A549 (cell line): ENCODE data around the gene ZBTB44. TPM values are rescaled to one million over a fixed set of nuclear protein-coding genes. Genes with fewer than 3 reads are reported as not detected.

ENCODE experiments used
- ATAC-seq, 2 experiments: fragments of 200-7000 bp in 1 of 2; fragments of >200 bp in 1 of 2; cut with Nextera tagmentation in 1 of 2; cut with Tn5 transposase in 1 of 2; 3 replicates each; pipeline versions ENCODE4 v1.8.0 to v1.9.1; 2018 to 2020; ENCODE audit warnings: mild to moderate bottlenecking in 1 of 2, moderate library complexity in 1 of 2
- CTCF ChIA-PET: fragments of 300-600 bp; sonication (Branson Sonifier 250); formaldehyde crosslinking; extraction: SDS; loops from one replicate; lab custom pipeline; 2021; ENCODE audit warnings: antibody characterized with exemption, inconsistent platforms; lab: Yijun Ruan, JAX
- POLR2A ChIA-PET: fragments of 350-600 bp; formaldehyde crosslinking; extraction: SDS; loops from one replicate; lab custom pipeline; 2021; ENCODE audit warnings: antibody characterized with exemption, inconsistent platforms; lab: Yijun Ruan, JAX
- DNase-seq, 2 experiments: peaks; one replicate each; pipeline versions ENCODE4 v3.0.0 to v3.0.0-alpha.2; 2011 to 2016; ENCODE audit warnings: low read depth in 1 of 2, low spot score in 1 of 2
- FAIRE-seq: peaks from 2 replicates; lab custom pipeline; 2011; peaks lifted over from hg19 to GRCh38; lab: Jason Lieb, UNC
- H3K27ac ChIP-seq, 2 experiments: fragments of >200 bp; sonication (Bioruptor Twin); formaldehyde crosslinking; 3 replicates each; pipeline ENCODE4 v1.5.1; 2016 to 2017
- H3K4me1 ChIP-seq: fragments of >200 bp; sonication (Bioruptor Twin); formaldehyde crosslinking; 3 replicates; pipeline ENCODE4 v1.6.1; 2016
- H3K4me2 ChIP-seq: fragments of >200 bp; sonication (Bioruptor Twin); formaldehyde crosslinking; 3 replicates; pipeline ENCODE4 v1.6.1; 2016
- H3K4me3 ChIP-seq: fragments of >200 bp; sonication (Bioruptor Twin); formaldehyde crosslinking; 3 replicates; pipeline ENCODE4 v1.5.1; 2016
- H3K9me3 ChIP-seq: fragments of >200 bp; sonication (Bioruptor Twin); formaldehyde crosslinking; 3 replicates; pipeline ENCODE4 v1.6.1; 2016
- BHLHE40 ChIP-seq: IDR thresholded peaks from 2 replicates; pipeline ENCODE4 v1.6.1; 2012; ENCODE audit warnings: low read depth, low read length, inconsistent platforms
- CBX2 ChIP-seq: fragments of 200-600 bp; sonication (generic); IDR thresholded peaks from 2 replicates; pipeline ENCODE4 v1.6.1; 2016; ENCODE audit warnings: low read depth, mild to moderate bottlenecking, borderline replicate concordance
- CHD4 ChIP-seq: fragments of 200-600 bp; sonication (generic); IDR thresholded peaks from 2 replicates; pipeline ENCODE4 v1.6.1; 2016; ENCODE audit warnings: antibody characterized with exemption, mild to moderate bottlenecking, borderline replicate concordance
- CTCF ChIP-seq: fragments of >200 bp; sonication (Bioruptor Twin); formaldehyde crosslinking; IDR thresholded peaks from 3 replicates; pipeline ENCODE4 v1.5.1; 2016
- EHF ChIP-seq: fragments of 250-450 bp; sonication (Bioruptor Pico); IDR thresholded peaks from 2 replicates; pipeline ENCODE4 v1.5.0; 2020; ENCODE audit warnings: mild to moderate bottlenecking
- EP300 ChIP-seq, 2 experiments: fragments of >200 bp; sonication (Bioruptor Twin); formaldehyde crosslinking; IDR thresholded peaks; 2 replicates in 1 of 2; 3 replicates in 1 of 2; pipeline ENCODE4 v1.6.1; 2016 to 2017
- FOSL2 ChIP-seq, 2 experiments: fragments of 450-650 bp in 1 of 2; fragments of >200 bp in 1 of 2; sonication (Bioruptor Twin) in 1 of 2; formaldehyde crosslinking; IDR thresholded peaks; 2 replicates each; pipeline versions ENCODE4 v1.5.0 to v1.6.1; 2016 to 2020; ENCODE audit warnings: mild to moderate bottlenecking in 1 of 2, moderate library complexity in 1 of 2
- FOXS1 ChIP-seq: fragments of 250-450 bp; sonication (Bioruptor Pico); IDR thresholded peaks from 2 replicates; pipeline ENCODE4 v1.5.0; 2020; ENCODE audit warnings: mild to moderate bottlenecking, moderate library complexity
- GATA3 ChIP-seq: IDR thresholded peaks from 2 replicates; pipeline ENCODE4 v1.6.1; 2012; ENCODE audit warnings: borderline replicate concordance
- HDAC2 ChIP-seq: fragments of 200-600 bp; sonication (generic); IDR thresholded peaks from 2 replicates; pipeline ENCODE4 v1.6.1; 2016
- HMGXB4 ChIP-seq: fragments of 250-450 bp; sonication (Bioruptor Pico); IDR thresholded peaks from 2 replicates; pipeline ENCODE4 v1.5.0; 2021; ENCODE audit warnings: mild to moderate bottlenecking, moderate library complexity, borderline replicate concordance
- HOXB13 ChIP-seq: fragments of 250-450 bp; sonication (Bioruptor Pico); IDR thresholded peaks from 2 replicates; pipeline ENCODE4 v1.5.0; 2020; ENCODE audit warnings: low read depth, mild to moderate bottlenecking, moderate library complexity
- JUN ChIP-seq, 2 experiments: fragments of >200 bp; sonication (Bioruptor Twin); formaldehyde crosslinking; IDR thresholded peaks; 2 replicates in 1 of 2; 3 replicates in 1 of 2; pipeline ENCODE4 v1.6.1; 2016 to 2017
- KDM1A ChIP-seq: fragments of 200-600 bp; sonication (generic); IDR thresholded peaks from 2 replicates; pipeline ENCODE4 v1.6.1; 2016; ENCODE audit warnings: low read depth, mild to moderate bottlenecking
- KDM5A ChIP-seq: fragments of 200-600 bp; sonication (generic); IDR thresholded peaks from 2 replicates; pipeline ENCODE4 v1.6.1; 2016; ENCODE audit warnings: antibody characterized with exemption, mild to moderate bottlenecking
- MAFK ChIP-seq: fragments of 450-650 bp; IDR thresholded peaks from 2 replicates; pipeline ENCODE4 v1.6.1; 2014; ENCODE audit not compliant: partially characterized antibody
- NFE2L2 ChIP-seq: fragments of 150-350 bp; conservative IDR thresholded peaks from 2 replicates; pipeline ENCODE4 v1.6.1; 2014; ENCODE audit warnings: low read length
- NR3C1 ChIP-seq: fragments of >200 bp; sonication (Bioruptor Twin); formaldehyde crosslinking; IDR thresholded peaks from 3 replicates; pipeline ENCODE4 v1.6.1; 2017
- POLR2AphosphoS2 ChIP-seq: conservative IDR thresholded peaks from 2 replicates; pipeline ENCODE4 v1.6.1; 2012; ENCODE audit warnings: low read length, improper control_type of control experiment, inconsistent platforms
- RAD21 ChIP-seq, 2 experiments: fragments of >200 bp in 1 of 2; sonication (Bioruptor Twin) in 1 of 2; formaldehyde crosslinking in 1 of 2; IDR thresholded peaks in 1 of 2; conservative IDR thresholded peaks in 1 of 2; 2 replicates in 1 of 2; 3 replicates in 1 of 2; pipeline ENCODE4 v1.6.1; 2012 to 2018; ENCODE audit warnings: inconsistent platforms in 1 of 2
- REST ChIP-seq: fragments of 200-600 bp; sonication (generic); IDR thresholded peaks from 2 replicates; pipeline ENCODE4 v1.6.1; 2016; ENCODE audit warnings: antibody characterized with exemption, mild to moderate bottlenecking, moderate library complexity
- RNF2 ChIP-seq: fragments of 200-600 bp; sonication (generic); IDR thresholded peaks from 2 replicates; pipeline ENCODE4 v1.6.1; 2016; ENCODE audit warnings: low read depth, mild to moderate bottlenecking, antibody characterized with exemption, moderate library complexity, borderline replicate concordance
- TFCP2L1 ChIP-seq: fragments of 250-450 bp; sonication (Bioruptor Pico); IDR thresholded peaks from 2 replicates; pipeline ENCODE4 v1.5.0; 2021; ENCODE audit warnings: mild to moderate bottlenecking
- ZNF302 ChIP-seq: fragments of 250-450 bp; sonication (Bioruptor Pico); IDR thresholded peaks from 2 replicates; pipeline ENCODE4 v1.9.0; 2021; ENCODE audit warnings: inconsistent platforms, mild to moderate bottlenecking, moderate library complexity
- WGBS: methylation state at CpG from one replicate; pipeline ENCODE4 v1.1.6; 2017; ENCODE audit errors: missing lambda C conversion rate; 5-methylcytosine and 5-hydroxymethylcytosine counted together
- polyA plus RNA-seq, 4 experiments: library from polyadenylated mRNA; depleted of rRNA in 3 of 4; stranded (reverse); fragments of >200 nt; fragmentation: RNase III in 1 of 4; extraction: RNeasy Plus Mini Kit Qiagen cat#74134 plus additional on column Dnase treatment in 1 of 4; gene quantifications; 2 replicates in 3 of 4; 3 replicates in 1 of 4; pipeline ENCODE4 v1.2.3, GENCODE V29; 2011 to 2017

The ZBTB44 gene
- polyA plus RNA-seq, 2 of the 4 experiments (the other 2 are of a cell fraction), result 6.7 to 16.1 TPM

- peaks cover 16% of the 10 kb centered on the region; the same call in 2 of the 3 replicates for H3K4me1 ChIP-seq
- no peak for TF ChIP-seq KDM1A
- TF ChIP-seq JUN (IDR thresholded peaks at IDR 0.05), result no peak
- no peak for TF ChIP-seq POLR2AphosphoS2
- no peak for TF ChIP-seq GATA3
- TF ChIP-seq HDAC2, result no peak
- no peak for TF ChIP-seq BHLHE40
- TF ChIP-seq EP300 (IDR thresholded peaks at IDR 0.05), result no peak
- TF ChIP-seq NFE2L2, result no peak
- TF ChIP-seq FOXS1 (CRISPR knock-in tag), result no peak
- no peak for TF ChIP-seq MAFK
- TF ChIP-seq HOXB13 (CRISPR knock-in tag), result no peak
- TF ChIP-seq CHD4, result no peak
- no peak for TF ChIP-seq CTCF
- TF ChIP-seq RNF2, result no peak
- TF ChIP-seq HMGXB4 (CRISPR knock-in tag), result no peak
- no peak for TF ChIP-seq CBX2
- no peak for TF ChIP-seq RAD21 (conservative IDR thresholded peaks at IDR 0.05 in 1 of 2, IDR thresholded peaks at IDR 0.05 in 1 of 2)
- TF ChIP-seq NR3C1, result no peak
- TF ChIP-seq TFCP2L1 (CRISPR knock-in tag), result no peak
- no peak for TF ChIP-seq REST
- TF ChIP-seq, all 56 proteins: peak for 0
- ATAC-seq, result no peak
- H3K4me3 ChIP-seq, result no peak overlapping the region
- no peaks in the 10 kb centered on the region for H3K9me3 ChIP-seq
- no peak overlapping the region for H3K4me2 ChIP-seq
- 93% methylated on average over 2 of the region's 2 CpGs for WGBS
- no peak for FAIRE-seq
- ChIA-PET POLR2A (no interaction called here), CTCF (no interaction called here)
- no peak overlapping the region for H3K27ac ChIP-seq
- DNase-seq, result no peak
Observed at GRCh38 chr11:130308886-130309285, 5.8 kb downstream of the ZBTB44 start.

GRCh38 chr11:130308059-130308458, 6.7 kb downstream of the ZBTB44 start:
- Histone ChIP-seq H3K9me3 (no peaks in the 10 kb centered on the region), H3K27ac (no peak overlapping the region), H3K4me3 (no peak overlapping the region), H3K4me1 (peaks cover 16% of the 10 kb centered on the region; the same call in 2 of the 3 replicates), H3K4me2 (no peak overlapping the region)
- TF ChIP-seq FOSL2 (IDR thresholded peaks at IDR 0.05) (no peak), FOSL2 (CRISPR knock-in tag; IDR thresholded peaks at IDR 0.05) (no peak), CBX2 (no peak), KDM5A (no peak), BHLHE40 (no peak), EHF (CRISPR knock-in tag) (no peak), HDAC2 (no peak), ZNF302 (no peak)
- WGBS, result 95% methylated on average over 7 of the region's 7 CpGs
- DNase-seq, result no peak
- ChIA-PET CTCF (no interaction called here), POLR2A (interaction anchor here (0.6 kb wide), 1 partner anchor 241 kb away, joined by 6 read pairs; no protein-coding TSS in a partner anchor)
- ATAC-seq, result no peak
- no peak for FAIRE-seq
